Stimulated activated CD8-positive, alpha-beta memory T cell treated with anti-CD3 and anti-CD28 coated beads, Interleukin-15, amount 100 ng/mL, for 24 hours (primary cell): ENCODE results near the gene TBX6.
"Not testable (repeated sequence)": the region's sequence is repeated elsewhere in the genome, so short reads cannot be mapped to it uniquely, and the experiment has no call there.

Experiments used
- DNase-seq: peaks from one replicate; pipeline ENCODE4 v3.0.0-alpha.2; 2020; ENCODE audit warnings: low read depth

Gene TBX6

GRCh38 chr16:30091474-30092372 is at the start of gene TBX6:
TSS of gene TBX6 (minus strand) at chr16:30091924. CDS start at chr16:30091193, 731 bp downstream.
- peak; percentile 82 for DNase-seq

GRCh38 chr16:30139583-30140481 is 48.1 kb upstream of the TBX6 start:
- DNase-seq = no peak

GRCh38 chr16:30137897-30138296 is 46.2 kb upstream of the TBX6 start:
- DNase-seq = no peak

- DNase-seq = no peak
These were observed 45.4 kb upstream of the TBX6 start for GRCh38 chr16:30136971-30137605.

GRCh38 chr16:30132591-30132990 is 40.9 kb upstream of the TBX6 start:
- DNase-seq = no peak

GRCh38 chr16:30131869-30132475 is 40.2 kb upstream of the TBX6 start:
- DNase-seq = no peak

GRCh38 chr16:30127993-30128392 is 36.3 kb upstream of the TBX6 start:
- DNase-seq = no peak

GRCh38 chr16:30125690-30126089 is 34.0 kb upstream of the TBX6 start:
- DNase-seq = not testable (repeated sequence)

GRCh38 chr16:30124985-30125379 is 33.3 kb upstream of the TBX6 start:
- no peak for DNase-seq

- no peak for DNase-seq
These were observed 31.0 kb upstream of the TBX6 start for GRCh38 chr16:30122604-30123160.

GRCh38 chr16:30121741-30122571 is 30.2 kb upstream of the TBX6 start:
- no peak for DNase-seq

GRCh38 chr16:30120340-30121105 is 28.8 kb upstream of the TBX6 start:
- DNase-seq = no peak

GRCh38 chr16:30119428-30119827 is 27.7 kb upstream of the TBX6 start:
- no peak for DNase-seq

GRCh38 chr16:30117768-30118167 is 26.0 kb upstream of the TBX6 start:
- DNase-seq = no peak

- no peak for DNase-seq
These were observed 24.8 kb upstream of the TBX6 start for GRCh38 chr16:30116291-30117207.

GRCh38 chr16:30115238-30115637 is 23.5 kb upstream of the TBX6 start:
- no peak for DNase-seq

GRCh38 chr16:30114833-30115232 is 23.1 kb upstream of the TBX6 start:
- not testable (repeated sequence) for DNase-seq

GRCh38 chr16:30114411-30114810 is 22.7 kb upstream of the TBX6 start:
- DNase-seq = no peak
